ENCODE measurements around the gene TNK2.
A peak's percentile ranks its signal among the peaks of the same experiment; 100 is the strongest.
"Not testable (repeated sequence)": the region's sequence is repeated elsewhere in the genome, so short reads cannot be mapped to it uniquely, and the experiment has no call there.

Gene TNK2

DNA sequence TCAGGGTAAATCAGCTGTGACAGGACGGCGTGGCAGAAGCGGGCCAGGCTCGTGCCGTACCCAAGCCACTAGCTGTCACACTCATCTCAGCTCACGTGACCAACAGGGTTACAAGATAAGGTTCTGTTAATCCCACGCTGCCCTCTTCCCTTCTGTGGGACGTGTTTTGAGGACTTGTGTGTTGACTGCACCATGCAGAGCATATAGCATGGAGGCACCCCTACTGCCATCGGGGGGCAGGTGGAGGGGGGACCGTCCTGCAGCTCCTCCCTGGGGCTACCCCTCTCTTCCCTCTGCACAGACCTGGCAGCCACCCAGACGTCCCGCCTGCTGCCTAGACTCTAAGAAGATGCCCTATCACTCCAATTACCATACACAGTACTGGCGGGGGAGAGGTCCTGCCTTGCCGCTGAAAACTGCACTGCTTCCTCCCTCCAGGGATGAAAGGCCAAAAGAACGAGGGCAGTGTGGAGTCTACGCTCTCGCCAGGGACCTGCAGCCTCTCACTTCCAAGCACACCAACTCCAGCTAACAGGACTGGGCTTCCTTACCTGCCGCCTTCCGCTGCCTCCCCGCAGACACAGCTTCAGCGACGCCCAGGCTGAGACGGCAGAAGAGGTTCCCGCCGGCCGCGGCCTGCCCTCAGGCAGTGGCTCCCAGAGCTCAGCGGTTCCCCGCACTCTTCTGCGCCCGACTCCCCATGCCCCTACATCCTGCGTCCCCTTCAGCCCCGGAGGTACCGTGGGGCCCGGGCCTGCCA, at the start of gene TNK2:
TSS of gene TNK2 (minus strand) at position 618 of the 760 bp plus-strand sequence. CDS start 19,963 bp downstream, outside the sequence.
- DNase-seq (ENCODE audit: low read depth in 2 of 2): peak in 1 of 2 donors; percentile 37

DNA sequence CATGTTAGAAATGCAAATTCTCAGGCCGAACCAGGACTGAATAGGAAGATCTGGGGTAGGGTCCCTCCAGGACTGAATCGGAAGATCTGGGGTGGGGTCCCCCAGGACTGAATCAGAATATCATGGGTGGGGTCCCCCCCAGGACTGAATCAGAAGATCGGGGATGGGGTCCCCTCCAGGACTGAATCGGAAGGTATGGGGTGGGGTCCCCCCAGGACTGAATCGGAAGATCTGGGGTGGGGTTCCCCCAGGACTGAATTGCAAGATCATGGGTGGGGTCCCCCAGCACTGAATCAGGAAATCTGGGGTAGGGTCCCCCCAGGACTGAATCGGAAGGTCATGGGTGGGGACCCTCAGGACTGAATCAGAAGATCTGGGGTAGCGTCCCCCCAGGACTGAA, 48.2 kb upstream of the TNK2 start:
- no peak for DNase-seq (ENCODE audit: low read depth in 2 of 2)

GRCh38 chr3:195955416-195955841, 47.1 kb upstream of the TNK2 start:
- not testable (repeated sequence) for DNase-seq (ENCODE audit: low read depth in 2 of 2)

GRCh38 chr3:195954752-195955119, 46.4 kb upstream of the TNK2 start:
- peak; percentile 21 to 31 for DNase-seq (ENCODE audit: low read depth in 2 of 2)

DNA sequence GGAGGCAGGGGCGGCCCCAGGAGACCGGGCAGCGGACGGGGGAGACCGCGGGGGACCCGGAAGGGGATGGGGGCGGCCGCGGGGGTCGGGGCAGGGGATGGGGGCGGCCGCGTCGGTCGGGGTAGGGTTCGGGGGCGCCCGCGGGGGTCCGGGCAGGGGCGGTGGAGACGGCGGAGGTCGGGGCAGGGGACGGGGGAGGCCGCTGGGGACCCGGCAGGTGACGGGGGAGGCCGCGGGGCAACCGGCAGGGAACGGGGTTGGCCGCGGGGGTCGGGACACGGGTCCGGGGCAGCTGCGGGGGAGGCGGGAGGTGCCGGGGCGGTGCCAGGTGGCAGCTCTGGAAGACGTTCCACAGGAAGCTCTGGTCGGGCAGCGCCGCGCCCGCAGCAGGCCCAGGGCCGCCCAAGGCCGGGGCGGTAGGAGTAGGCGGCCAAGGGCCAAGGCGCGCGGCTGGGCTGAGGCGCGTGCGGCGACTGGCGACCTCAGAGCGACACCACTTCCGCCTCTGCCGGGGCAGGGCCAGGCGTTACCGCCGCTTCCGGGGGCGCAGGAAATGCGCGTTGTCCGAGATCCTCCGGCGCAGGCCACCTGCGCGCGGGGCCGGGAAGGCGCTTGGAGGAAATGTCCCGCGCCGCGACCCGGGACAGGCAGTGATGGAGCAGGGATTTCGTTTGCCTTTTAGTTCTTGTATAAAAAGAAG, 45.9 kb upstream of the TNK2 start:
- DNase-seq (ENCODE audit: low read depth in 2 of 2): peak; percentile 50 to 51

DNA sequence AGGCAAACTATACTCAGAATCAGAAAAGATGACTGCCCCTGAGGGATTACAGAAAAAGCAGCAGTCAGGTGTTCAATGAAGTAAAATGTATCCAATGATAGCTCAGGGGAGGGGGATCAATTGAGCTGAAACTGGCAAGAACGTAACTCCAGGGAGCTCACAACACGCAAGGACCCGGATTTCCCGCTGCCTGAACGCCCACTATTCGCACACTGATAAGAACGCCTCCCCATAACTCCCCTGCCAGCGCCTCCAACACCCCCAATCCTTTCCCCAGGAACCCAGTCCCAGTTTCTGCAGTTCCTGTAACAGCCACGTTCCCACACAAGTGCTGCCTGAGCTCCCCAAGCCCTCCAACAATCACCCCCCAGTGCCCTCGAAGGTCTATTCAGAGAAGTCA, 44.2 kb upstream of the TNK2 start:
- not testable (repeated sequence) for DNase-seq (ENCODE audit: low read depth in 2 of 2)

DNA sequence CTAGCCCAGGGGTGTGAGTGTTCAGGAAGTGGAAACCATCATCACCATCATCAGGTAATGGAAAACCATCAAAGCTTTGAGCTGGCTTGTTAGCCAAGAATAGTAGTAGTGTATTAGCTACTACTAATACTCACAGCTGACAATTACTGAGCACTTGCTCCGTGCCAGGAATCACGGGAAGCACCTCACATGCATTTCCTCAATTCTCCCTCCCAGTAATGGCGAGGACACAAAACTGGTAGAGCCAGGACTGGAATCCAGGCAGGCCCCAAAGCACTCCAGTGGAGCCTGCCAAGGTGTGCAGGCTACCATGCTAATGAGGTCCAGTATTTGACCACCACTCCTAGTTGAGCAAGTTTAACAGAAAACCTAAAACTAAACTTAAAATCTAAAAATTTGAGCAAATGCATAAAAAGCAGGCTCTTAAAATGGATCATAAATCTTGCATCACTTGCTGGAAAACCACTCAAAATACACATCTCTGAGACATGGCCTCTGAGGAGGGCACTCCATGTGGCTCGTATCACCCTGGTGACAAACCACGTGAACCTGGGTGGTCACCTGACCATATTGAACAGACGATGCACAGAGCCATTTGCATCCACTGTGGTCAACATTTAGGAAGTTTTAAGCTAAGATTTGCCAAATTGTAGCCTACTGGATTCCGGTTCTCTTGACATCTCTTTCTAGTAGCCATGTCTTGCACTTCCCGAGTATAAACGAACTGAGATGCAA, 43.3 kb upstream of the TNK2 start:
- not testable (repeated sequence) for DNase-seq (ENCODE audit: low read depth in 2 of 2)

- not testable (repeated sequence) for DNase-seq (ENCODE audit: low read depth in 2 of 2)
Measured at GRCh38 chr3:195950731-195951130, 42.4 kb upstream of the TNK2 start.

- DNase-seq (ENCODE audit: low read depth in 2 of 2): not testable (repeated sequence)
Measured at GRCh38 chr3:195950164-195950563, 41.8 kb upstream of the TNK2 start.

GRCh38 chr3:195946910-195947699, 38.8 kb upstream of the TNK2 start:
- DNase-seq (ENCODE audit: low read depth in 2 of 2): not testable (repeated sequence)

GRCh38 chr3:195941265-195941815, 33.0 kb upstream of the TNK2 start:
- DNase-seq (ENCODE audit: low read depth in 2 of 2): not testable (repeated sequence)

- DNase-seq (ENCODE audit: low read depth in 2 of 2): not testable (repeated sequence)
Measured at GRCh38 chr3:195940806-195941205, 32.5 kb upstream of the TNK2 start.

DNA sequence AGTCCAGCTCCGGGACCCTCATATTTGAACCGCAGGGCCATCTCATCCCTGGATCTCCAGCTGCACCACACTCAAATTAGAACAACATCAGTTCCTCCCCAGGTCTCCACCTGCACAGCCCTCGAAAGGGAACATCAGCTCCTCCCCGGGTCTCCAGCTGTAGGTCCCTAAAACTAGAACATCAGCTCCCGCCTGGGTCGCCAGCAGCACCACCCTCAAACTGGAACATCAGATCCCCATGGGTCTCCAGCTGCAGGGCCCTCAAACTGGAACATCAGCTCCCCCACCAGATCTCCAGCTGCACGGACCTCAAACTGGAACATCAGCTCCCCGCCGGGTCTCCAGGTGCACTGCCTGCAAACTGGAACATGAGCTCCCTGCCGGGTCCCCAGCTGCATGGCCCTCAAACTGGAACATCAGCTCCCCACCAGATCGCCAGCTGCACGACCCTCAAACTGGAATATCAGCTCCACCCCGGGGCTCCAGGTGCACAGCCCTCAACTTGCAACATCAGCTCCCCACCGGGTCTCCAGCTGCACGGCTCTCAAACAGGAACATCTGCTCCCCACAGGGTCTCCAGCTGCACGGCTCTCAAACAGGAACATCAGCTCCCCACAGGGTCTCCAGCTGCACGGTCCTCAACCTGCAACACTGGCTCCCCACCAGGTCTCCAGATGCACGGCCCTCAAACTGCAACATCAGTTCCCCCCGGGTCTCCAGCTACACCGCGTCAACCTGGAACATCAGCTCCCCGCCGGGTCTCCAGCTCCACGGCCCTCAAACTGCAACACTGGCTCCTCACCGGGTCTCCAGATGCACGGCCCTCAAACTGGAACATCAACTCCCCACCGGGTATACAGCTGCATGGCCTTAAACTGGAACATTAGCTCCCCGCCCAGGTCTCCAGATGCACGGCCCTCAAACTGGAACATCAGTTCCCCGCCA, 31.4 kb upstream of the TNK2 start:
- DNase-seq (ENCODE audit: low read depth in 2 of 2): not testable (repeated sequence)

DNA sequence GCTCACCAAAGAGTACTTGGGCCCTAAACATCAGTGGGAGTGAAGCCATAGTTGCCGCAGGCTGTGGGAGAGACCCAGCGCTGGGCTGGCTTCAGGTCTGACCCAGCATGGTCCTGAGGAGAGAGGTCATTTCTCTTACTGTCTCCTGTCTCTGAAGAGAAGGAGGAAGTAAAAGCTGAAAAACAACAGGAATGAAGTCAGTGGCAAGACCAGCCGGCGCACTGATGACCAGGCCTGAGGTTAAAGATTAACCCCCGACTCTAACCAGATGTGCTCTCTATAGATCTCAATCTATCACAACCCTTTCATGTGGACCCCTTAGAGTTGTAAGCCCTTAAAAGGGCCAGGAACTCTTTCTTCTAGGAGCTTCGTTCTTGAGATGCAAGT, 24.7 kb upstream of the TNK2 start:
- DNase-seq (ENCODE audit: low read depth in 2 of 2): not testable (repeated sequence)

DNA sequence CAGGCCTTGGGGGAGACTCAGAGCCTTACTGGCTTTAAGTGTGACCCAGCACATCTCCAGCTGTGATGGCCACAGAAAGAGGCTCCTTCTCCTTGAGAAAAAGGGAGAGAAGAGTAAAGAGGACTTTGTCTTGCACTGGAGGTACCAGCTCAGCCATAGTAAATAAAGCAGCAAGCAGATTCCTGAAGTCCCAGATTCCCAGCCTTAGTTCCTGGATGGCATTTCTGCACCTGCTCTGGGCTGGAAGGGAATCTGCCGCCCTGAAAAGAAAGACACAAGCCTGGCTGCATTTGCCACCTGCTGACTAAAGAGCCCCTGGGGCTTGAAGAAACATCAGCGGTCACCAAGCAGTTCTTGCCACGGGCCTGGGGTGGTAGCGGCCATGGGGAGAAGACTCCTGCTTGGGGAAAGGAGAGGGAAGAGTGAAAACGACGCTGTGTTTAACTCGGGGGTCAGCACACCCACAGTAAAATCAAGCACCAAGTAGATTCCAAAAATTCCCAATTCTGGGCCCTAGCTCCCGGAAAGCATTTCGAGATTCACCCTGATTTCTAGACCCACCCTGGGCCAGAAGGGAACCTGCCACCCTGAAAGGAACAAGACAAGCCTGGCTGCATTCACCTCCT, 24.2 kb upstream of the TNK2 start:
- DNase-seq (ENCODE audit: low read depth in 2 of 2): no peak

- DNase-seq (ENCODE audit: low read depth in 2 of 2): no peak
Measured at GRCh38 chr3:195931582-195932273, 23.4 kb upstream of the TNK2 start.

- DNase-seq (ENCODE audit: low read depth in 2 of 2): no peak
Measured at GRCh38 chr3:195929452-195929851, 21.1 kb upstream of the TNK2 start.

GRCh38 chr3:195921334-195921791, 13.0 kb upstream of the TNK2 start:
- no peak for DNase-seq (ENCODE audit: low read depth in 2 of 2)

- DNase-seq (ENCODE audit: low read depth in 2 of 2): no peak
Measured at GRCh38 chr3:195918176-195918575, 9.8 kb upstream of the TNK2 start.
